Chondrocyte (in vitro differentiated cells): ENCODE results near the gene ANAPC10. TPM values are rescaled to one million over a fixed set of nuclear protein-coding genes. Genes with fewer than 3 reads are reported as not detected.

Experiments used
- DNase-seq: peaks from one replicate; pipeline ENCODE4 v3.0.0; 2021; ENCODE audit warnings: mixed read lengths, low spot score
- H3K27ac Mint-ChIP-seq: one replicate; pipeline ENCODE4 v1.8.0; 2021; ENCODE audit warnings: mild to moderate bottlenecking, moderate library complexity, mixed read lengths; ENCODE audit not compliant: unreplicated experiment
- H3K27me3 Mint-ChIP-seq: 2 replicates; pipeline ENCODE4 v1.8.0; 2021; ENCODE audit warnings: low read depth, mixed read lengths
- H3K36me3 Mint-ChIP-seq: 2 replicates; pipeline ENCODE4 v1.8.0; 2021; ENCODE audit warnings: low read depth, mixed read lengths
- H3K4me1 Mint-ChIP-seq: 2 replicates; pipeline ENCODE4 v1.8.0; 2021; ENCODE audit warnings: low read depth, mild to moderate bottlenecking, mixed read lengths
- H3K4me3 Mint-ChIP-seq: one replicate; pipeline ENCODE4 v1.8.0; 2021; ENCODE audit warnings: mild to moderate bottlenecking, moderate library complexity, mixed read lengths; ENCODE audit not compliant: unreplicated experiment
- H3K9me3 Mint-ChIP-seq: 2 replicates; pipeline ENCODE4 v1.8.0; 2021; ENCODE audit warnings: low read depth, mixed read lengths
- total RNA-seq: library from RNA; stranded (reverse); gene quantifications from 3 replicates; pipeline ENCODE4 v1.2.1, GENCODE V29; 2021
- TF ChIP-seq, protein P1 (sequence below): fragments of 200-600 bp; sonication (generic); IDR thresholded peaks from 2 replicates; pipeline ENCODE4 v1.5.0; 2021; ENCODE audit warnings: antibody characterized with exemption, mild to moderate bottlenecking, moderate library complexity

Gene ANAPC10
- total RNA-seq, 1 donor from 2014 or later, result 17.7 TPM

DNA sequence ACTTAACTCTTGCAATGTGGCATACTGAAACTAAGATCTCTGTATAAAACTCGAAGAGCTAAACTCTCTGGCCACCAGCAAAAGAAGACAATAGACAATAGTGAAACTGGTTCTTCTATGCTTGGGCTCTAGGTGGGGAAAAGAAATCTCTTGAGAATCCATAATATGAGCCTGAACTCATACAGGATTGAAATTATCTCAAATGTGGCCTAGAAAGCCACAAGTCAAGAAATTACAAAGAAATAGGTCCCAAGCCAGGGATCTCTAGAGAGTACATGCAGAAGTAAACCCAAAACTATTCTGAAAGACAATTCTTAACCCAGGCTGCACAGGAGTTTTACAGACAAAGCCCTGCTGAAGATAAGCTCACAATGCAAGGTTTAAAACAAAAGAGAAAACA is 127.4 kb downstream of the ANAPC10 start:
- Mint-ChIP-seq H3K4me3 (no peak overlapping the region), H3K4me1 (peaks cover 7% of the 10 kb centered on the region), H3K27ac (peak overlapping the region; percentile 14), H3K27me3 (no peaks in the 10 kb centered on the region), H3K36me3 (no peaks in the 10 kb centered on the region), H3K9me3 (peaks cover 7% of the 10 kb centered on the region)
- DNase-seq, result no peak
- TF ChIP-seq, protein P1, sequence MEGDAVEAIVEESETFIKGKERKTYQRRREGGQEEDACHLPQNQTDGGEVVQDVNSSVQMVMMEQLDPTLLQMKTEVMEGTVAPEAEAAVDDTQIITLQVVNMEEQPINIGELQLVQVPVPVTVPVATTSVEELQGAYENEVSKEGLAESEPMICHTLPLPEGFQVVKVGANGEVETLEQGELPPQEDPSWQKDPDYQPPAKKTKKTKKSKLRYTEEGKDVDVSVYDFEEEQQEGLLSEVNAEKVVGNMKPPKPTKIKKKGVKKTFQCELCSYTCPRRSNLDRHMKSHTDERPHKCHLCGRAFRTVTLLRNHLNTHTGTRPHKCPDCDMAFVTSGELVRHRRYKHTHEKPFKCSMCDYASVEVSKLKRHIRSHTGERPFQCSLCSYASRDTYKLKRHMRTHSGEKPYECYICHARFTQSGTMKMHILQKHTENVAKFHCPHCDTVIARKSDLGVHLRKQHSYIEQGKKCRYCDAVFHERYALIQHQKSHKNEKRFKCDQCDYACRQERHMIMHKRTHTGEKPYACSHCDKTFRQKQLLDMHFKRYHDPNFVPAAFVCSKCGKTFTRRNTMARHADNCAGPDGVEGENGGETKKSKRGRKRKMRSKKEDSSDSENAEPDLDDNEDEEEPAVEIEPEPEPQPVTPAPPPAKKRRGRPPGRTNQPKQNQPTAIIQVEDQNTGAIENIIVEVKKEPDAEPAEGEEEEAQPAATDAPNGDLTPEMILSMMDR, result no peak

DNA sequence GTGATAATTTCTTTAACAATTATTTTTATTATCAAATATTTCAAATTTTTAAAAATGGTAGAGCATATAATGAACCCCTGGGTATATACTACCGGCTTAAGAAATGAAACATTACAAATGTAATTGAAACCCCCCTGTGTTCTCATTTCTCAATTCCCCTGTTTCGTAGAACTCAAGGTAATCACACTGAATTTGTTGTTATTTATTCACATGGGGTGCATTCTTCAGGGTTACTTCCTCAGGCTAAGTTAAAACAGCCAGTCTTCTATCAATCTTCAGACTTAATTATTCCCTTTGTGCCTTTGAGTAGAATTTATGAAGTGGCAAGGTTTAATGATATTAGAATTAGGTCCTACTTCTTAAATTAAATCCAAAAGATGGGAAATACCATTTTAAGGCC is 128.2 kb downstream of the ANAPC10 start:
- peaks cover 4% of the 10 kb centered on the region for H3K9me3 Mint-ChIP-seq
- H3K4me1 Mint-ChIP-seq, result peaks cover 7% of the 10 kb centered on the region
- H3K4me3 Mint-ChIP-seq, result no peak overlapping the region
- no peaks in the 10 kb centered on the region for H3K36me3 Mint-ChIP-seq
- no peaks in the 10 kb centered on the region for H3K27me3 Mint-ChIP-seq
- no peak for DNase-seq
- H3K27ac Mint-ChIP-seq, result no peak overlapping the region
- TF ChIP-seq, protein P1, result no peak

DNA sequence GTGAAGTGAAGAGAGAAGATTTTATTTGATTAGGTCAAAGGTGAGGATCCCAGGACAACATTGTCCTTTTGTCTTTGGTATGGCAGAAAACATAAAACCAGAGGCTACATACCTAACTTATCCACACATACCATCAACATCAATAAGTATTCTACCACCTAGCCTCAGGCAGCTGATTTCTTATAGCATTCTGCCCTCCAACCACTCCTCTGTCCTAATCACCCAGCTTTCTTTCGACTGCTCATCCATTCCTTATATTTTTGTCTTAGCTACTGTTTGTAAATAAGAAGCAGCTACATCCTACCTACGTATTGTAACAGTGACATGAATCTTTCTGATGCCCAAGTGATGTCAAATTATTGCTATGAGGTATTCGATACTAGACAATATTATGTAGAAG is 129.4 kb downstream of the ANAPC10 start:
- TF ChIP-seq, protein P1, result no peak
- Mint-ChIP-seq H3K4me1 (peaks cover 7% of the 10 kb centered on the region), H3K27ac (no peak overlapping the region), H3K27me3 (no peaks in the 10 kb centered on the region), H3K4me3 (no peak overlapping the region), H3K36me3 (peaks cover 2% of the 10 kb centered on the region), H3K9me3 (peaks cover 5% of the 10 kb centered on the region)
- no peak for DNase-seq

DNA sequence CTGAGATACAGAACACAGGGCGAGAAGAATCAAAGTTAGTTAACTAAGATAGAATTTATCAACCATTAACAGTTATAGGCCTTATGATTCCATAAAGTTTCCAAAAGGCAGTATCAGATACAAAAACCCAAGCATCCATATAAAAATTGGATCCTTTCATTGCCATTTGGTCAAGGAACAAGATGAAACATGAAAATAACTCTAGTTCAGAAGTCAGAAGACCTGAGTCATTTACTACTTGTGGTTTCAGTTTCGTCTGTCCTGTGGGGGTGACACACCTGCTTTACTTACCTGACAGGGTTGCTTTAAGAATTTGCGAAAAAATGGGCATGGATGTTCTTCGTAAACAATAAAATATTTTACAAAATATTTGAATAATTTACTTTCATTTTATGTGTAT is 130.8 kb downstream of the ANAPC10 start:
- Mint-ChIP-seq H3K27ac (no peak overlapping the region), H3K36me3 (peaks cover 3% of the 10 kb centered on the region), H3K4me1 (peaks cover 7% of the 10 kb centered on the region), H3K4me3 (no peak overlapping the region), H3K27me3 (no peaks in the 10 kb centered on the region), H3K9me3 (peaks cover 6% of the 10 kb centered on the region)
- DNase-seq, result no peak
- TF ChIP-seq, protein P1, result no peak

DNA sequence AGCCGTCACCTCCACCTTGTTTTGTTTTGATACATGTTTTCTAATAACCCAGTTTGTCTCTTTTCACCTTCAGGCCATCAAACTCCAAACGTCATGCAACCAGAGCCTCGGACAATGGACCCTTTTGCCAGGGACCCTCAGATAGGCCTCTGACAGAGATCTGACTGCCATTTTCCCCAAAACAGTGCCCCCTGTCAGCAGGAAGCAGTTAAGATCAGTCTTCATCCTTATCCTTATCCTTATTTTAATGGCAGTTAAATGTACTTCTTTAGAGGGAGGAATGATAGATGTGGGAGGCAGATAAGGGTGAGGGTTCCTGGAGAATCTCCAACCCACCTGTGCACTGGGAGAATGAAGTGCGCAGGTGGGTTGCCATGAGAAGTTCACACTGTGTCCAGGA is 135.7 kb downstream of the ANAPC10 start:
- H3K36me3 Mint-ChIP-seq, result peaks cover 25% of the 10 kb centered on the region
- DNase-seq, result no peak
- H3K27me3 Mint-ChIP-seq, result no peaks in the 10 kb centered on the region
- no peak overlapping the region for H3K4me3 Mint-ChIP-seq
- peaks cover 9% of the 10 kb centered on the region for H3K4me1 Mint-ChIP-seq
- TF ChIP-seq, protein P1, result no peak
- H3K9me3 Mint-ChIP-seq, result peaks cover 35% of the 10 kb centered on the region
- no peak overlapping the region for H3K27ac Mint-ChIP-seq
